ENCODE measurements around the gene MED25.
"Not testable (repeated sequence)": the region's sequence is repeated elsewhere in the genome, so short reads cannot be mapped to it uniquely, and the experiment has no call there.

The MED25 gene

GRCh38 chr19:49812452-49812996, 5.6 kb upstream of the MED25 start:
- no peak for DNase-seq
- H3K27ac ChIP-seq, result peak overlapping the region; percentile 94
- TF ChIP-seq CTCF (IDR thresholded peaks at IDR 0.05; ENCODE audit: low read depth, low read length, missing control alignments), result no peak
- no peaks in the 10 kb centered on the region for H3K27me3 ChIP-seq (replicated peaks)
- in situ Hi-C loops (cut with HindIII; ENCODE audit: low pct_ligation_motif_present, low sequenced_read_pairs), result no loop called here
- peak overlapping the region; percentile 88 for H3K4me3 ChIP-seq (ENCODE audit: low read depth, low read length)
- H3K36me3 ChIP-seq (replicated peaks), result peaks cover 7% of the 10 kb centered on the region

- Histone ChIP-seq H3K4me3 (ENCODE audit: low read depth, low read length) (peak within 1 kb of the TSS; percentile 88), H3K36me3 (replicated peaks) (peaks cover under 1% of the 10 kb centered on the region), H3K27ac (peak within 1 kb of the TSS; percentile 94), H3K27me3 (replicated peaks) (no peaks in the 10 kb centered on the region)
- TF ChIP-seq CTCF (IDR thresholded peaks at IDR 0.05; ENCODE audit: low read depth, low read length, missing control alignments), result peak; percentile 59
- peak; percentile 99 for DNase-seq
- in situ Hi-C loops (cut with HindIII; ENCODE audit: low pct_ligation_motif_present, low sequenced_read_pairs), result no loop called here
Measured at GRCh38 chr19:49812997-49813861, 4.9 kb upstream of the MED25 start, which contains the start of gene FUZ. TSS of gene FUZ (minus strand) at chr19:49813292. CDS start at chr19:49813106, 186 bp downstream.

GRCh38 chr19:49814010-49814409, 4.1 kb upstream of the MED25 start:
- in situ Hi-C loops (cut with HindIII; ENCODE audit: low pct_ligation_motif_present, low sequenced_read_pairs), result no loop called here
- peak overlapping the region; percentile 88 for H3K4me3 ChIP-seq (ENCODE audit: low read depth, low read length)
- no peak for DNase-seq
- H3K36me3 ChIP-seq (replicated peaks), result no peaks in the 10 kb centered on the region
- no peaks in the 10 kb centered on the region for H3K27me3 ChIP-seq (replicated peaks)
- peak overlapping the region; percentile 94 for H3K27ac ChIP-seq
- no peak for TF ChIP-seq CTCF (IDR thresholded peaks at IDR 0.05; ENCODE audit: low read depth, low read length, missing control alignments)

GRCh38 chr19:49816590-49816989, 1.5 kb upstream of the MED25 start:
- DNase-seq, result no peak
- Histone ChIP-seq H3K27ac (peak overlapping the region; percentile 98), H3K4me3 (ENCODE audit: low read depth, low read length) (no peak overlapping the region), H3K36me3 (replicated peaks) (peaks cover 4% of the 10 kb centered on the region), H3K27me3 (replicated peaks) (no peaks in the 10 kb centered on the region)
- no peak for TF ChIP-seq CTCF (IDR thresholded peaks at IDR 0.05; ENCODE audit: low read depth, low read length, missing control alignments)
- in situ Hi-C loops (cut with HindIII; ENCODE audit: low pct_ligation_motif_present, low sequenced_read_pairs), result no loop called here

GRCh38 chr19:49818649-49819370, 721 bp downstream of the MED25 start:
- H3K36me3 ChIP-seq (replicated peaks), result peaks cover 13% of the 10 kb centered on the region
- peak overlapping the region; percentile 96 for H3K4me3 ChIP-seq (ENCODE audit: low read depth, low read length)
- in situ Hi-C loops (cut with HindIII; ENCODE audit: low pct_ligation_motif_present, low sequenced_read_pairs), result no loop called here
- TF ChIP-seq CTCF (IDR thresholded peaks at IDR 0.05; ENCODE audit: low read depth, low read length, missing control alignments), result no peak
- peak overlapping the region; percentile 98 for H3K27ac ChIP-seq
- H3K27me3 ChIP-seq (replicated peaks), result no peaks in the 10 kb centered on the region
- no peak for DNase-seq

GRCh38 chr19:49819452-49820115, 1.5 kb downstream of the MED25 start:
- H3K27ac ChIP-seq; DNase-seq; in situ Hi-C loops (cut with HindIII; ENCODE audit: low pct_ligation_motif_present, low sequenced_read_pairs); H3K27me3 ChIP-seq (replicated peaks): not testable (repeated sequence)
- peaks cover 17% of the 10 kb centered on the region for H3K36me3 ChIP-seq (replicated peaks)
- H3K4me3 ChIP-seq (ENCODE audit: low read depth, low read length), result peak overlapping the region; percentile 96

All from brain microvascular endothelial cell (primary cell).